Measurements from ENCODE around the gene SDC3.
A peak's percentile ranks its signal among the peaks of the same experiment; 100 is the strongest.

SDC3 gene

DNA sequence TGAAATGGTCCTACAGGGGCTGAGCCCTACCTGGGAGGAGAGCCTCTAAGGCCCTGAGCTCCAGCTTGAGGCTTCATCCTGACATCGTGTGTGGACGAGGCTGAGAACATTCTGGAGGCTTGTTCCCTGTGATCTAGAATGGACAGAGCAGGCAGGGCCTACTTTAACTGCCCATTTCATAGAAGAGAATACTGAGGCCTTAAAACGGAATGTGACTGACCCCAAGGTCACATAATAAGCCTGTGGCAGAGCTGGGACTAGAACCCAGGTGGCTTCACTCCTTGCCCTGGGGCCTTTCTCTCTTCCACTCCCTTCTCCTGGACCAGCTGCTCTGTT is 6.0 kb upstream of the SDC3 start:
- Mint-ChIP-seq H3K9me3 (no peaks in the 10 kb centered on the region), H3K27ac (peak overlapping the region; percentile 76), H3K36me3 (no peaks in the 10 kb centered on the region), H3K4me3 (no peak overlapping the region), H3K4me1 (peaks cover 8% of the 10 kb centered on the region)
- ATAC-seq, result no peak
- no peak for DNase-seq (ENCODE audit: low spot score in 2 of 2)

DNA sequence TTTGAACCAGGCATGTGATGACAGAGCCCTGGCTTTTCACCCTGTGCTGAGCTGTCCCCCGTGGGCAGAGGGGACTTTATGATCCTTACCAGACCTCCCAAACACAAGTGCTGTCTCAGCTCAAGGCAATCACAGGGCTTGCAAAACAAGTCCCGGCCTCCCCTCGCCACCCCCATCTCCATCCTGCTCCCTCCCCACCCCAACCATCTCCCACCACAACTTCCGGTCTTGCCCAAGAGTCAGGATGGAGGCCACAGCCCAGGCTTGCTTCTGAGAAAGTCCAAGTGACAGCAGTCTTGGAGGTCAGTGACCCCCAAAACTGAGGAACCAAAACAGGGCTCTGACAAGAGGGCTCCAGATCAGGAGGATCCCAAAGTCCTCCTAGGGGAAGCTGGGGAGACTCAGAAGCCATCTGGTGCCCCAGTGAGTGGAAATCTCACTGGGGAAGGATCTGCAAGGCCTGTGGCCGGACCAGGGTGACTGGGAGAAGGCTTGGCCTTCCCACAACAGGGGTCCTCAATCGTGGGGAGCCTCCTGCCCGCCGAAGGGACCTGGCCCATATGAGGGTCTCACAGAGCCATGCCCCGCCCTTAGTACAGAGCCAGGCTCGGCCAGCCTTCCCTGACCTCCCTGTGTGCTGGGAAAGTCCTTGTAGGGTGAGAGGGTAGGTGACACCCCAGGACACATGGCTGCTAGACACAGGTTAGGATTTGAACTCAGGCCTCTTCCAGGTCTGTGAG is 4.5 kb upstream of the SDC3 start:
- DNase-seq (ENCODE audit: low spot score in 2 of 2) (no peak), ATAC-seq (no peak)
- H3K9me3 Mint-ChIP-seq, result no peaks in the 10 kb centered on the region
- no peak overlapping the region for H3K4me3 Mint-ChIP-seq
- no peaks in the 10 kb centered on the region for H3K36me3 Mint-ChIP-seq
- peak overlapping the region; percentile 76 for H3K27ac Mint-ChIP-seq
- peaks cover 11% of the 10 kb centered on the region for H3K4me1 Mint-ChIP-seq

DNA sequence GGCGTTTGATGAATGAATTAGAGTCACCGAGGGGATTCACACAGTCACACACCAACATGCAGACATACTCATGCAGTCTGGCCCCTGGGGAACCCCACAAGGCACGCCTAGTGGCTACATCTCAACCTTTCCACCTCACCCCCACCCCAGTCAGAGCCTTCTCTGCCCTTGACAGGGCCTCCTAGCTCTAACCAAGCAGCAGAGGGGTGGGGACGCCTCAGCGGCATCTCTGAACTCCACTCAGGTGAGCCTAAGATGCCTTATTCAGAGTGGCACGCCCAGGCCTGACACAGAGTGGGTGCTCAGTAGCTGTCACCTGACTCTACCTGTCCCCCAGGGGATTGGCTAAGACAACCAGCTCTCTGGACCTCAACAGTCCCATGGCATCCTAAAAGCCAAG is 3.7 kb upstream of the SDC3 start:
- Mint-ChIP-seq H3K27ac (no peak overlapping the region), H3K4me3 (no peak overlapping the region), H3K9me3 (no peaks in the 10 kb centered on the region), H3K4me1 (peaks cover 16% of the 10 kb centered on the region), H3K36me3 (no peaks in the 10 kb centered on the region)
- DNase-seq (ENCODE audit: low spot score in 2 of 2), result no peak
- ATAC-seq, result peak; percentile 29

DNA sequence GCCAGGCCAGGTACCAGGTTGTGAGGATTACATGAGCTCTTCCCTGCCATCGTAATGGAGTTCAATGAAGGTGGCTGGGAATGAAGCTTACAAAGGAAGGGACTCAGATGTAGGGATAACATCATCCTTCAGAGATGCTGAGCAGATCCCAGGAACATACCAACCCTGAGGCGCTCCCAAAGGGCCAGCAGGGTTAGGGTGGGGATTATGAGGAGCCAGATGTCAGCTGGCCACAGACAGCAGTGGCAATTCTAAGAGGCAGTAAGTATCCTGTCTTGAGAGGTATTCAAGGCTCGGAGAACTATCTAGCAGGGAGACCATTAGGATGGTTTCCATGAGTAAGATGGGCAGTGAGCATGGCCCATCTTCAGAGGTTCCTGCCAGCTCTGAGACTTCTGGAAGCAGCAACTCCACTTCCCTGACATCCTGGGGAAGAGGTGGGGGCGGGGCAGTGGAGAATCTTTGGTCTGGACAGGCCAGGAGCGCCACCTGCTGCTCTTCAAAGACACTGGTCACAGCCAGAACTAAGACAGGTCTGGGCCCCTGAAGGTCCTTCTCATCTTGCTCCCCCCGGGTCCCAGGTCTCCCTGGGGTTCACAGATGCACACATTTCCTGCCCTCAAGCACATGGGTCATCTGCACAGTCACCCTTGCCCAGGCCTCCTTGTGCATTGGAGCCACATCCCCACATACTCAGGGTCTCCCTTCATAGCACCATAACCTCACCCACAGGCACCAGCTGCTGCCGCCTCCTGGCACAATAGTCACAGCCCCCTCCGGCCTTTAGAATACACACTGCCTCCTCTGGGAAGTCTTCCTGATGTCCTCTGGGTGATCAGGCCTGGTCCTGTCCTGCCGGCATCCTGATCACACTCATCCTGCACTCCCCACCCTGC is 2.7 kb upstream of the SDC3 start:
- DNase-seq (ENCODE audit: low spot score in 2 of 2) (peak in 1 of 2 donors; percentile 67), ATAC-seq (peak; percentile 54)
- Mint-ChIP-seq H3K27ac (no peak overlapping the region), H3K4me3 (no peak overlapping the region), H3K9me3 (no peaks in the 10 kb centered on the region), H3K4me1 (peaks cover 16% of the 10 kb centered on the region), H3K36me3 (no peaks in the 10 kb centered on the region)

GRCh38 chr1:30909365-30910068 is 959 bp upstream of the SDC3 start:
- no peak for DNase-seq (ENCODE audit: low spot score in 2 of 2)
- peak overlapping the region; percentile 77 for H3K4me3 Mint-ChIP-seq
- no peaks in the 10 kb centered on the region for H3K36me3 Mint-ChIP-seq
- H3K9me3 Mint-ChIP-seq, result no peaks in the 10 kb centered on the region
- peaks cover 16% of the 10 kb centered on the region for H3K4me1 Mint-ChIP-seq
- H3K27ac Mint-ChIP-seq, result no peak overlapping the region
- ATAC-seq, result no peak

GRCh38 chr1:30908316-30908695 is 252 bp downstream of the SDC3 start:
- ATAC-seq (no peak), DNase-seq (ENCODE audit: low spot score in 2 of 2) (no peak)
- no peaks in the 10 kb centered on the region for H3K9me3 Mint-ChIP-seq
- no peaks in the 10 kb centered on the region for H3K36me3 Mint-ChIP-seq
- peak overlapping the region; percentile 56 for H3K4me3 Mint-ChIP-seq
- peaks cover 16% of the 10 kb centered on the region for H3K4me1 Mint-ChIP-seq
- no peak overlapping the region for H3K27ac Mint-ChIP-seq

DNA sequence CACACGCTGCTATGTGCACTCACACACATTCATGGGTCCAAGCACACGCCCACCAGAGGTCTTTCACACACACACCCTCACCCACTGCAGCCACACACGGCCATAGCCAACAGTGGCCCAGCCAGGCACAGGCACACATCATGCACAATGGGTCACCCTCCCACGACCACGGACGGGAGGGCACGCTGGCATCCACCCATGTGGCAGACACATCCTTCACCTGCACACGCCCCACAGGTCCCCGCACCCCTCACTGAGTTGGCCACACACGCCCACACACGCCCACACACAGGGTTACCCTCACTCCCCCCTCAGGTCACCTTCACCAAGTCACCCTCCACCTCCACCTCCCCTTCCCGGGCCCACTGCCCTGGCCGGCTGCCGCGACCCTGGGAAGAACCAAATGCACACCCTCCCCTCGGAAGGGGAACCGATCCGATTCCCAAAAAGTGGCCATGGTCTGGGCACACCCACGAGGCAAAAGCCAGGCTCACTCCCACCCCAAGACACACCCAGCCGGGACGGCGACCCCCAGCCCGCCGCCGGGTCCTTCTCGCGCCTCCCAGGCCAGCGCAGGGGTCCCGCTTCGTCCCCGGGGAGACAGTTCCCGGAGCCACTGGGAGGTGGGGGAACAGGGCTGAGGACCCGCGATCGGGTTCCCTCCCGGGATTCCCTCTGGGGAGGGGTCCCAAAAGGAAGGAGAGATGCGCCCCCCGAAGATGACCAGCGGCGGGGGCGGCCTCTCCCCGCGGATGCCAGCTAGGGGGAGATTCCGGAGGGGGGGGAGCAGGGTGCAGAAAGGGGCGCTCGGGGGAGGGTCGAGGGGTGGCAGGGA is 860 bp downstream of the SDC3 start:
- H3K4me3 Mint-ChIP-seq, result peak overlapping the region; percentile 56

DNA sequence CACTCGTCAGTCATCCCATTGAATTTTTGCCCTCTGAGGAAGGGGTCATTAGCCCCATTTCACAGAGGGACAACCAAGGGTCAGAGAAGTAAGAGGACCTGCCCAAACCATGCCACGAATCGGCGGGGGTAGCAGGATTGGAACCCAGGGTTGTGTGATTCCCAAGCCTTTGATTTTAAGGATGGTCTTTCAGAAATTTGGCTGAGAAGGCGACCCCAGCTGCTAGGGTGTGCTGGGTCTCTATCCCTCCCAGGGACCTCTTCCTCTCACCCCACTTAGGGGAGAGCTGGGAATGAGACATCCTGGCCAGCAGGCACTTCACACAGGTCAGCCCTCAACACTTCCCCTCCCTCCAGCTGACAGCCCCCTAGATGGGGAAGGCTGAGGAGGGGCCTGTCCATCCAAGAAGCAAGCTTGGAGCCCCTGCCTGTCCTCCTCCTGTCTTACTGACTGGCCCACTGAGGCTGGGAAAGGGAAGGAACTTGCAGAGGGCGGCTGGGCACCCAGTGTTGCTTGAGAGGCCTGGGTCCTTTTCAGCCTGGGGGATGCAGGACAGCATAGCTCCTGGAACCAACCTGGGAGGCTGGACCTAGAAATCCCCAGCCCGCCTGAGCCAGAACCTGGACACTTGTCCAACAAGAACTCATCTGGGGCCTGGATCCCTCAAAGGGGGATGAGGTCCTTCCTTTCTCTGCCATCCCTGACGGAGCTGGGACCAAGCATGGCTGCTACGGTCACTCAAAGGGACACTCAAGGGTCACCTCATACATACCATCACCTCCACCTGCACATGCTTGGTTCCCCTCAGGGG is 1.7 kb downstream of the SDC3 start:
- H3K4me1 Mint-ChIP-seq, result peaks cover 16% of the 10 kb centered on the region
- no peak for ATAC-seq
- peak overlapping the region; percentile 56 for H3K4me3 Mint-ChIP-seq
- DNase-seq (ENCODE audit: low spot score in 2 of 2), result no peak
- H3K27ac Mint-ChIP-seq, result no peak overlapping the region
- no peaks in the 10 kb centered on the region for H3K9me3 Mint-ChIP-seq
- H3K36me3 Mint-ChIP-seq, result no peaks in the 10 kb centered on the region

More for the DNA sequence above, 860 bp downstream of the SDC3 start:
- no peak for ATAC-seq
- Mint-ChIP-seq H3K27ac (no peak overlapping the region), H3K4me1 (peaks cover 16% of the 10 kb centered on the region), H3K36me3 (no peaks in the 10 kb centered on the region), H3K9me3 (no peaks in the 10 kb centered on the region)
- no peak for DNase-seq (ENCODE audit: low spot score in 2 of 2)

GRCh38 chr1:30905916-30906620 is 2.5 kb downstream of the SDC3 start:
- no peak overlapping the region for H3K4me3 Mint-ChIP-seq

DNA sequence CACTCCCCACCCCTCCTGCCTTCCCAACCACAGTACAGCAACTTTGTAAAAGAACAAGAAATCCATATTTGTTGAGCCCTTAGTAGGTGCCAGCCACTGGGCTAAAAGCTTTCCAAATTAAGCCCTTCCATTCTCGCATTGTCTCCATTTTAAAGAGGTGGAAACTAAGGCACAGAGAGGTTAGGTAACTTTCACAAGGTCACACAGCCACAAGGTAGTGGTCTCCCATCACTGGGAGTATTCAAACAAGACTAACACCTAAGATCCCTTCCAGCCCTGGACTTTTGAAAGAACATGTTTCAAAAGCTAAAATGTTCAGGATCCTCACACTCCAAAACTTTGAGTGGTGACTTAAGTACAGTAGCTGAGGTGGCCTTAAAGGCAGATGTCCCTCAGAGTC is 3.2 kb downstream of the SDC3 start:
- Mint-ChIP-seq H3K9me3 (no peaks in the 10 kb centered on the region), H3K4me3 (no peak overlapping the region), H3K27ac (no peak overlapping the region), H3K36me3 (no peaks in the 10 kb centered on the region), H3K4me1 (peaks cover 16% of the 10 kb centered on the region)
- ATAC-seq, result no peak
- DNase-seq (ENCODE audit: low spot score in 2 of 2), result no peak

More at GRCh38 chr1:30905916-30906620, 2.5 kb downstream of the SDC3 start:
- H3K36me3 Mint-ChIP-seq, result no peaks in the 10 kb centered on the region
- DNase-seq (ENCODE audit: low spot score in 2 of 2), result no peak
- no peaks in the 10 kb centered on the region for H3K9me3 Mint-ChIP-seq
- H3K4me1 Mint-ChIP-seq, result peaks cover 16% of the 10 kb centered on the region
- no peak for ATAC-seq
- H3K27ac Mint-ChIP-seq, result no peak overlapping the region

- ATAC-seq (no peak), DNase-seq (ENCODE audit: low spot score in 2 of 2) (no peak)
- no peaks in the 10 kb centered on the region for H3K36me3 Mint-ChIP-seq
- no peak overlapping the region for H3K4me3 Mint-ChIP-seq
- H3K27ac Mint-ChIP-seq, result no peak overlapping the region
- H3K4me1 Mint-ChIP-seq, result peaks cover 16% of the 10 kb centered on the region
- H3K9me3 Mint-ChIP-seq, result no peaks in the 10 kb centered on the region
Measured at GRCh38 chr1:30904962-30905335, 3.6 kb downstream of the SDC3 start.

GRCh38 chr1:30904191-30904961 is 4.2 kb downstream of the SDC3 start:
- H3K36me3 Mint-ChIP-seq, result no peaks in the 10 kb centered on the region
- H3K27ac Mint-ChIP-seq, result no peak overlapping the region
- H3K4me1 Mint-ChIP-seq, result peaks cover 11% of the 10 kb centered on the region
- DNase-seq (ENCODE audit: low spot score in 2 of 2) (no peak), ATAC-seq (no peak)
- no peak overlapping the region for H3K4me3 Mint-ChIP-seq
- H3K9me3 Mint-ChIP-seq, result no peaks in the 10 kb centered on the region

GRCh38 chr1:30903343-30904034 is 5.1 kb downstream of the SDC3 start:
- Mint-ChIP-seq H3K4me3 (no peak overlapping the region), H3K9me3 (no peaks in the 10 kb centered on the region), H3K36me3 (no peaks in the 10 kb centered on the region), H3K4me1 (peaks cover 5% of the 10 kb centered on the region), H3K27ac (no peak overlapping the region)
- DNase-seq (ENCODE audit: low spot score in 2 of 2), result no peak
- ATAC-seq, result no peak

Measured in stimulated activated effector memory CD8-positive, alpha-beta T cell treated with anti-CD3 and anti-CD28 coated beads, Interleukin-12 subunit alpha, Interleukin-12 subunit beta, amount 100 ng/mL, for 72 hours (primary cell).